K562 (cell line): ENCODE results near the gene PRKACA. TPM values are rescaled to one million over a fixed set of nuclear protein-coding genes. Genes with fewer than 3 reads are reported as not detected.

Experiments used
- ATAC-seq: fragments of 200-7000 bp; cut with Tn5 transposase; 3 replicates; pipeline ENCODE4 v1.9.1; 2020; ENCODE audit warnings: moderate library complexity
- BruUV-seq: library from RNA; stranded (reverse); fragments of 400-500 nt; replicated peaks from 2 replicates; lab custom pipeline; 2021; lab: Mats Ljungman, UMichigan
- CTCF ChIA-PET: fragments of 300-600 bp; formaldehyde crosslinking; extraction: SDS; loops from one replicate; lab custom pipeline; 2021; ENCODE audit warnings: low intra/inter-chr PET ratio; lab: Yijun Ruan, JAX
- POLR2A ChIA-PET: fragments of 300-600, 350-650 bp; sonication (Branson Sonifier 250); formaldehyde crosslinking; extraction: SDS; loops from one replicate; lab custom pipeline; 2021; ENCODE audit warnings: antibody characterized with exemption, inconsistent platforms; lab: Yijun Ruan, JAX
- DNase-seq, 4 experiments: peaks; one replicate each; pipeline versions ENCODE4 v3.0.0 to v3.0.0-alpha.2; 2011 to 2018; ENCODE audit warnings: low spot score in 3 of 4, mixed read lengths in 3 of 4; ENCODE audit errors: extremely low read depth in 1 of 4
- FAIRE-seq: peaks from 2 replicates; lab custom pipeline; 2011; peaks lifted over from hg19 to GRCh38; lab: Jason Lieb, UNC
- H2AFZ ChIP-seq: 2 replicates; pipeline ENCODE4 v1.6.0; 2011; ENCODE audit warnings: low read depth, low read length, control low read depth, inconsistent platforms
- H3K27ac ChIP-seq: fragments of 200-600 bp; 3 replicates; pipeline ENCODE4 v1.8.0; 2011; ENCODE audit warnings: low read depth, mild to moderate bottlenecking, control low read depth, inconsistent platforms, low read length, moderate library complexity, mixed read lengths; ENCODE audit errors: extremely low read depth
- H3K27me3 ChIP-seq, 2 experiments: fragments of 300-600 bp in 1 of 2; 2 replicates in 1 of 2; 3 replicates in 1 of 2; pipeline versions ENCODE4 v1.6.0 to v1.8.0; 2011; ENCODE audit warnings: inconsistent platforms in 2 of 2, low read length in 2 of 2, mild to moderate bottlenecking in 1 of 2, mixed read lengths in 1 of 2, moderate library complexity in 1 of 2; ENCODE audit not compliant: control insufficient read depth in 2 of 2, insufficient read depth in 2 of 2
- H3K36me3 ChIP-seq: fragments of 300-600 bp; 3 replicates; pipeline ENCODE4 v1.8.0; 2011; ENCODE audit warnings: mild to moderate bottlenecking, low read length, inconsistent platforms; ENCODE audit not compliant: control insufficient read depth, insufficient read depth
- H3K4me1 ChIP-seq, 2 experiments: fragments of 200-600 bp in 1 of 2; replicated peaks in 1 of 2; 2 replicates in 1 of 2; 3 replicates in 1 of 2; pipeline versions ENCODE4 v1.5.1 to v1.8.0; 2011; ENCODE audit warnings: inconsistent platforms in 2 of 2, low read length in 2 of 2, mild to moderate bottlenecking in 1 of 2, mixed read lengths in 1 of 2, moderate library complexity in 1 of 2; ENCODE audit not compliant: control insufficient read depth in 2 of 2, insufficient read depth in 2 of 2
- H3K4me2 ChIP-seq: 2 replicates; pipeline ENCODE4 v1.6.1; 2011; ENCODE audit warnings: low read length, control low read depth, inconsistent platforms, mixed read lengths; ENCODE audit not compliant: insufficient read depth
- H3K4me3 ChIP-seq: fragments of 200-600 bp; sonication (generic), shearing (Covaris generic); 2 replicates; pipeline ENCODE4 v1.5.1; 2016; ENCODE audit warnings: control low read depth, inconsistent platforms
- H3K79me2 ChIP-seq: fragments of 200-600 bp; 3 replicates; pipeline ENCODE4 v1.8.0; 2011; ENCODE audit warnings: low read length, inconsistent platforms; ENCODE audit not compliant: control insufficient read depth, insufficient read depth
- H3K9ac ChIP-seq, 2 experiments: 2 replicates each; pipeline versions ENCODE4 v1.6.0 to v1.6.1; 2011; ENCODE audit warnings: low read depth in 2 of 2, low read length in 2 of 2, control low read depth in 1 of 2, inconsistent platforms in 1 of 2, mild to moderate bottlenecking in 1 of 2, mixed read lengths in 1 of 2; ENCODE audit not compliant: insufficient read depth in 1 of 2
- H3K9me1 ChIP-seq: one replicate; pipeline ENCODE4 v1.6.0; 2011; ENCODE audit warnings: inconsistent platforms, mild to moderate bottlenecking, low read length, moderate library complexity; ENCODE audit not compliant: control insufficient read depth, insufficient read depth
- H3K9me3 ChIP-seq: replicated peaks from 2 replicates; pipeline ENCODE4 v1.5.1; 2011; ENCODE audit warnings: low read depth, low read length, inconsistent platforms; ENCODE audit not compliant: control insufficient read depth, insufficient read depth
- H4K20me1 ChIP-seq: replicated peaks from 2 replicates; pipeline ENCODE4 v1.6.1; 2011; ENCODE audit warnings: low read length, inconsistent platforms, mixed read lengths; ENCODE audit not compliant: control insufficient read depth, insufficient read depth
- POLR2A ChIP-seq: fragments of 450-650 bp; conservative IDR thresholded peaks from 2 replicates; pipeline ENCODE4 v1.6.1; 2016
- POLR2G ChIP-seq: fragments of 200-400 bp; formaldehyde crosslinking; IDR thresholded peaks from 2 replicates; pipeline ENCODE4 v1.6.1; 2017; ENCODE audit warnings: low read depth, mild to moderate bottlenecking, antibody characterized with exemption, low read length, moderate library complexity
- WGBS: fragments of 100-300 bp; shearing (Covaris generic); methylation state at CpG from one replicate; pipeline ENCODE4 v1.1.6; 2016; ENCODE audit warnings: low coverage, mixed read lengths; ENCODE audit not compliant: insufficient coverage; ENCODE audit errors: missing lambda C conversion rate; 5-methylcytosine and 5-hydroxymethylcytosine counted together
- in situ Hi-C: fragments of 300-500 bp; cut with MboI; formaldehyde crosslinking; loops from 4 replicates; pipeline ENCODE4 v1.15.0; 2018; ENCODE audit warnings: inconsistent platforms, mixed read lengths
- intact Hi-C: fragments of 100-400 bp; cut with micrococcal nuclease; formaldehyde crosslinking; loops from 2 replicates; pipeline ENCODE4 v1.14.2; 2022
- polyA plus RNA-seq, 8 experiments: library from polyadenylated mRNA; depleted of rRNA in 4 of 8; stranded (reverse) in 5 of 8; unstranded in 3 of 8; fragments of >200 nt; fragmentation: Nextera tagmentation in 2 of 8; fragmentation: Illumina TruSeq in 1 of 8; extraction: Ambion mirVana in 2 of 8; extraction: Trizol in 1 of 8; gene quantifications; 2 replicates each; pipeline versions ENCODE4 v1.2.1 to v1.2.3, GENCODE V29; 2011 to 2014; ENCODE audit warnings: inconsistent platforms in 1 of 8, missing spikeins in 1 of 8
- total RNA-seq, 7 experiments: library from RNA; depleted of rRNA in 6 of 7; stranded (reverse); fragments of >200 nt in 6 of 7; fragmentation: Illumina TruSeq in 2 of 7; extraction: Trizol in 2 of 7; gene quantifications; 2 replicates each; pipeline versions ENCODE4 v1.2.1 to v1.2.3, GENCODE V29; 2011 to 2021; ENCODE audit warnings: low replicate concordance in 1 of 7
- TF ChIP-seq, protein P1 (sequence below): sonication (generic); formaldehyde crosslinking; IDR thresholded peaks from 2 replicates; pipeline ENCODE4 v1.8.1; 2023; ENCODE audit warnings: mild to moderate bottlenecking, missing genetic modification reagents
- TF ChIP-seq, protein P2 (sequence below): sonication (generic); formaldehyde crosslinking; IDR thresholded peaks from 2 replicates; pipeline ENCODE4 v1.9.0; 2022; ENCODE audit warnings: mild to moderate bottlenecking, missing genetic modification reagents

Gene PRKACA
- total and polyA plus RNA-seq, 9 of the 15 experiments (the other 6 are each of a cell fraction or from before 2014, with no cell fraction given), result 1.2 to 63.1 (median 13.0) TPM

- TF ChIP-seq, protein P1, sequence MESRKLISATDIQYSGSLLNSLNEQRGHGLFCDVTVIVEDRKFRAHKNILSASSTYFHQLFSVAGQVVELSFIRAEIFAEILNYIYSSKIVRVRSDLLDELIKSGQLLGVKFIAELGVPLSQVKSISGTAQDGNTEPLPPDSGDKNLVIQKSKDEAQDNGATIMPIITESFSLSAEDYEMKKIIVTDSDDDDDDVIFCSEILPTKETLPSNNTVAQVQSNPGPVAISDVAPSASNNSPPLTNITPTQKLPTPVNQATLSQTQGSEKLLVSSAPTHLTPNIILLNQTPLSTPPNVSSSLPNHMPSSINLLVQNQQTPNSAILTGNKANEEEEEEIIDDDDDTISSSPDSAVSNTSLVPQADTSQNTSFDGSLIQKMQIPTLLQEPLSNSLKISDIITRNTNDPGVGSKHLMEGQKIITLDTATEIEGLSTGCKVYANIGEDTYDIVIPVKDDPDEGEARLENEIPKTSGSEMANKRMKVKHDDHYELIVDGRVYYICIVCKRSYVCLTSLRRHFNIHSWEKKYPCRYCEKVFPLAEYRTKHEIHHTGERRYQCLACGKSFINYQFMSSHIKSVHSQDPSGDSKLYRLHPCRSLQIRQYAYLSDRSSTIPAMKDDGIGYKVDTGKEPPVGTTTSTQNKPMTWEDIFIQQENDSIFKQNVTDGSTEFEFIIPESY, result 0 out of 2 replicates have a peak, but pooled peaks have one; percentile 63
- TF ChIP-seq POLR2G (peak; percentile 65), POLR2A (no peak)
Observed at GRCh38 chr19:14160017-14160703, 42.6 kb upstream of the PRKACA start (continued).

DNA sequence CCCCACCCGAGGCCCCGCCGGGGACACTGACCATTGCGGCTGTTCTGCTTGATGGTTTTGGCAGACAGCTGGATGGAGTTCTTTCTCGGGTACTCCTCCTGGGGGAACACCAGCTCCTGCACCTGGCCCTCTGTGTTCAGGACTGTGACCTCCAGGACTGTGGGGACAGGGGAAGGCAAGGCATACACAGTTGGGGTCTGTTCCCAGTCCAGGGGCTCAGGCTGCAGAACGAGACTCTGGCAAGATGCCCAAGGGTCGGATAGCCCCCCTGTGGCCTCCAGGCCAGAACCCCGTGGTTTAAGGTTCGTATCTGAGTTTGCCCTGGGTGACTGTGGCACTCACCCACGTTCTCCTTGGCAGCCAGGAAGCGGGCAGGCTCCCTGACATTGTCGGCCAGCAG, 41.5 kb upstream of the PRKACA start:
- ATAC-seq (no peak), DNase-seq (no peak), FAIRE-seq (no peak)
- ChIA-PET CTCF (no interaction called here), POLR2A (interaction anchor here (0.6 to 1.9 kb wide), 5 partner anchors 13 to 469 kb away, joined by 3 to 5 read pairs (median 3); no protein-coding TSS in a partner anchor)
- Histone ChIP-seq H3K4me1 (peaks cover 0 to 26% of the 10 kb centered on the region in 2 experiments; a peak in 1 of 5 replicates), H4K20me1 (no peaks in the 10 kb centered on the region; the same call in none of the 2 replicates), H3K4me3 (no peak overlapping the region), H3K4me2 (no peak overlapping the region), H3K27me3 (no peaks in the 10 kb centered on the region), H3K9ac (no peak overlapping the region; a peak in 1 of 4 replicates), H3K9me1 (no peaks in the 10 kb centered on the region), H3K36me3 (peaks cover 51% of the 10 kb centered on the region; the same call in 2 of the 3 replicates), H3K79me2 (no peaks in the 10 kb centered on the region), H2AFZ (no peak overlapping the region), H3K9me3 (no peaks in the 10 kb centered on the region), H3K27ac (no peak overlapping the region)
- intact Hi-C loops (no loop called here), in situ Hi-C loops (no loop called here)
- no TSS peak for BruUV-seq
- peak; percentile 46 for TF ChIP-seq POLR2G
- TF ChIP-seq, protein P2, sequence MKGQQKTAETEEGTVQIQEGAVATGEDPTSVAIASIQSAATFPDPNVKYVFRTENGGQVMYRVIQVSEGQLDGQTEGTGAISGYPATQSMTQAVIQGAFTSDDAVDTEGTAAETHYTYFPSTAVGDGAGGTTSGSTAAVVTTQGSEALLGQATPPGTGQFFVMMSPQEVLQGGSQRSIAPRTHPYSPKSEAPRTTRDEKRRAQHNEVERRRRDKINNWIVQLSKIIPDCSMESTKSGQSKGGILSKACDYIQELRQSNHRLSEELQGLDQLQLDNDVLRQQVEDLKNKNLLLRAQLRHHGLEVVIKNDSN (CRISPR knock-in tag), result no peak
- 70% methylated on average over 9 of the region's 12 CpGs for WGBS
